GM12878 (cell line): ENCODE measurements around the gene DIPK1A. TPM values are rescaled to one million over a fixed set of nuclear protein-coding genes. Genes with fewer than 3 reads are reported as not detected.
A peak's percentile ranks its signal among the peaks of the same experiment; 100 is the strongest.

Source experiments
- ATAC-seq: fragments of 200-7000 bp; cut with Tn5 transposase; 3 replicates; pipeline ENCODE4 v1.9.1; 2020; ENCODE audit warnings: mild to moderate bottlenecking, moderate library complexity
- BruUV-seq: library from RNA; stranded (reverse); fragments of 400-500 nt; replicated peaks from 2 replicates; lab custom pipeline; 2021; lab: Mats Ljungman, UMichigan
- CTCF ChIA-PET: fragments of 300-600 bp; sonication (Branson Sonifier 250); formaldehyde crosslinking; extraction: SDS; loops from one replicate; lab custom pipeline; 2021; ENCODE audit warnings: inconsistent platforms; lab: Yijun Ruan, JAX
- POLR2A ChIA-PET: fragments of 350-600 bp; formaldehyde crosslinking; extraction: SDS; loops from one replicate; lab custom pipeline; 2021; ENCODE audit warnings: inconsistent platforms; lab: Charles Lee
- RAD21 ChIA-PET: fragments of 300-600 bp; sonication (Branson Sonifier 250); formaldehyde crosslinking; loops from one replicate; lab custom pipeline; 2023; ENCODE audit warnings: antibody characterized with exemption; ENCODE audit not compliant: unreplicated experiment; lab: Charles Lee
- SMC1A ChIA-PET: fragments of 300-600 bp; sonication (Branson Sonifier 250); formaldehyde crosslinking; loops from one replicate; lab custom pipeline; 2023; ENCODE audit not compliant: unreplicated experiment, uncharacterized antibody; lab: Charles Lee
- DNase-seq: peaks from one replicate; pipeline ENCODE4 v3.0.0-alpha.2; 2011; ENCODE audit warnings: low read depth, low spot score
- FAIRE-seq: peaks from 3 replicates; lab custom pipeline; 2011; peaks lifted over from hg19 to GRCh38; lab: Jason Lieb, UNC
- H2AFZ ChIP-seq: 2 replicates; pipeline ENCODE4 v1.6.0; 2011; ENCODE audit warnings: low read depth, low read length, control low read depth; ENCODE audit not compliant: control insufficient read depth
- H3K27ac ChIP-seq: 2 replicates; pipeline ENCODE4 v1.5.1; 2011; ENCODE audit warnings: control low read depth; ENCODE audit not compliant: control insufficient read depth, insufficient read depth
- H3K27me3 ChIP-seq, 2 experiments: replicated peaks in 1 of 2; 2 replicates each; pipeline versions ENCODE4 v1.6.0 to v1.6.1; 2011; ENCODE audit warnings: low read length in 1 of 2; ENCODE audit not compliant: control insufficient read depth in 2 of 2, insufficient read depth in 2 of 2
- H3K36me3 ChIP-seq, 2 experiments: 2 replicates each; pipeline ENCODE4 v1.5.1; 2011; ENCODE audit warnings: low read length in 1 of 2; ENCODE audit not compliant: control insufficient read depth in 2 of 2, insufficient read depth in 2 of 2
- H3K4me1 ChIP-seq: 2 replicates; pipeline ENCODE4 v1.6.1; 2011; ENCODE audit warnings: mild to moderate bottlenecking, low read length, moderate library complexity, mixed read lengths; ENCODE audit not compliant: control insufficient read depth, insufficient read depth
- H3K4me2 ChIP-seq: 2 replicates; pipeline ENCODE4 v1.6.0; 2011; ENCODE audit warnings: control low read depth; ENCODE audit not compliant: control insufficient read depth, insufficient read depth
- H3K4me3 ChIP-seq: fragments of 200-600 bp; sonication (generic); 2 replicates; pipeline ENCODE4 v1.5.1; 2016
- H3K79me2 ChIP-seq: 2 replicates; pipeline ENCODE4 v1.6.0; 2011; ENCODE audit warnings: low read length; ENCODE audit not compliant: control insufficient read depth, insufficient read depth
- H3K9ac ChIP-seq: 2 replicates; pipeline ENCODE4 v1.8.0; 2011; ENCODE audit warnings: low read length, control low read depth, mixed read lengths; ENCODE audit not compliant: control insufficient read depth, insufficient read depth
- H3K9me3 ChIP-seq: replicated peaks from 3 replicates; pipeline ENCODE4 v1.5.1; 2011; ENCODE audit warnings: mild to moderate bottlenecking, low read length; ENCODE audit not compliant: control insufficient read depth, insufficient read depth
- H4K20me1 ChIP-seq: 2 replicates; pipeline ENCODE4 v1.6.0; 2011; ENCODE audit not compliant: control insufficient read depth, insufficient read depth
- BCL3 ChIP-seq: IDR thresholded peaks from 2 replicates; pipeline ENCODE4 v1.6.1; 2011; ENCODE audit warnings: borderline replicate concordance, low read depth, mild to moderate bottlenecking, moderate library complexity, low read length; ENCODE audit not compliant: insufficient read depth, poor library complexity, severe bottlenecking
- CHD4 ChIP-seq: fragments of 200-600 bp; sonication (generic); IDR thresholded peaks from 2 replicates; pipeline ENCODE4 v1.6.1; 2016; ENCODE audit warnings: mild to moderate bottlenecking
- FOXK2 ChIP-seq: fragments of 450-650 bp; IDR thresholded peaks from 2 replicates; pipeline ENCODE4 v1.6.1; 2017; ENCODE audit warnings: mild to moderate bottlenecking, moderate library complexity
- IRF4 ChIP-seq: IDR thresholded peaks from 2 replicates; pipeline ENCODE4 v1.6.1; 2011; ENCODE audit warnings: low read depth, low read length
- KAT2A ChIP-seq: conservative IDR thresholded peaks from 2 replicates; pipeline ENCODE4 v1.6.1; 2011; ENCODE audit warnings: low read depth, low read length; ENCODE audit not compliant: control insufficient read depth
- SREBF1 ChIP-seq: IDR thresholded peaks from 2 replicates; pipeline ENCODE4 v1.6.1; 2012; ENCODE audit warnings: mild to moderate bottlenecking, low read length
- TAF1 ChIP-seq: IDR thresholded peaks from 2 replicates; pipeline ENCODE4 v1.6.1; 2011; ENCODE audit warnings: mild to moderate bottlenecking, low read depth, low read length, borderline replicate concordance
- TCF12 ChIP-seq: IDR thresholded peaks from 2 replicates; pipeline ENCODE4 v1.6.1; 2011; ENCODE audit warnings: low read depth, mild to moderate bottlenecking, low read length
- ZNF217 ChIP-seq: fragments of 450-650 bp; IDR thresholded peaks from 2 replicates; pipeline ENCODE4 v1.6.1; 2017; ENCODE audit warnings: antibody characterized with exemption, mild to moderate bottlenecking
- ZZZ3 ChIP-seq: IDR thresholded peaks from 2 replicates; pipeline ENCODE4 v1.6.1; 2011; ENCODE audit warnings: low read depth; ENCODE audit not compliant: control insufficient read depth, insufficient read length
- in situ Hi-C: fragments of 300-500 bp; cut with MboI; formaldehyde crosslinking; loops from 9 replicates; pipeline ENCODE4 v1.14.3; 2018; ENCODE audit warnings: mixed read lengths
- intact Hi-C: fragments of 100-400 bp; cut with micrococcal nuclease; formaldehyde crosslinking; loops from one replicate; pipeline ENCODE4 v1.14.2; 2022; ENCODE audit not compliant: unreplicated experiment
- polyA plus RNA-seq, 11 experiments: library from polyadenylated mRNA; depleted of rRNA in 4 of 11; unstranded in 6 of 11; stranded (reverse) in 5 of 11; fragments of >200 nt; fragmentation: Nextera tagmentation in 4 of 11; fragmentation: Illumina TruSeq in 1 of 11; extraction: Ambion mirVana in 4 of 11; extraction: Trizol in 1 of 11; gene quantifications; 1 replicate in 1 of 11; 2 replicates in 10 of 11; pipeline versions ENCODE4 v1.2.1 to v1.2.3, GENCODE V29; 2011 to 2016; ENCODE audit warnings: inconsistent platforms in 2 of 11, missing spikeins in 2 of 11, low read depth in 1 of 11
- total RNA-seq, 4 experiments: library from RNA; depleted of rRNA in 3 of 4; stranded (reverse); fragments of >200 nt in 3 of 4; fragmentation: Illumina TruSeq in 1 of 4; extraction: Trizol in 1 of 4; gene quantifications; 2 replicates each; pipeline versions ENCODE4 v1.2.1 to v1.2.3, GENCODE V29; 2013 to 2021
- TF ChIP-seq, protein P1 (sequence below): fragments of 150-350 bp; IDR thresholded peaks from 2 replicates; pipeline ENCODE4 v1.6.1; 2014; ENCODE audit warnings: mild to moderate bottlenecking, low read depth, low read length
- TF ChIP-seq, protein P2 (sequence below): IDR thresholded peaks from 2 replicates; pipeline ENCODE4 v1.6.1; 2011; ENCODE audit warnings: borderline replicate concordance, low read depth, mild to moderate bottlenecking, moderate library complexity, mixed read lengths, low read length; ENCODE audit not compliant: insufficient read depth; ENCODE audit errors: extremely low read length
- TF ChIP-seq, protein P3 (sequence below): fragments of 450-650 bp; IDR thresholded peaks from 2 replicates; pipeline ENCODE4 v1.6.1; 2018; ENCODE audit warnings: borderline replicate concordance, mild to moderate bottlenecking; ENCODE audit not compliant: partially characterized antibody

The DIPK1A gene
- total and polyA plus RNA-seq, 10 of the 15 experiments (the other 5 are each of a cell fraction or from before 2014, with no cell fraction given): 4.9 to 15.0 (median 9.7) TPM

- TF ChIP-seq ZNF217 (no peak), BCL3 (no peak), CHD4 (no peak), IRF4 (no peak), KAT2A (no peak), TAF1 (no peak), FOXK2 (no peak), TCF12 (no peak)
- TF ChIP-seq, protein P1, sequence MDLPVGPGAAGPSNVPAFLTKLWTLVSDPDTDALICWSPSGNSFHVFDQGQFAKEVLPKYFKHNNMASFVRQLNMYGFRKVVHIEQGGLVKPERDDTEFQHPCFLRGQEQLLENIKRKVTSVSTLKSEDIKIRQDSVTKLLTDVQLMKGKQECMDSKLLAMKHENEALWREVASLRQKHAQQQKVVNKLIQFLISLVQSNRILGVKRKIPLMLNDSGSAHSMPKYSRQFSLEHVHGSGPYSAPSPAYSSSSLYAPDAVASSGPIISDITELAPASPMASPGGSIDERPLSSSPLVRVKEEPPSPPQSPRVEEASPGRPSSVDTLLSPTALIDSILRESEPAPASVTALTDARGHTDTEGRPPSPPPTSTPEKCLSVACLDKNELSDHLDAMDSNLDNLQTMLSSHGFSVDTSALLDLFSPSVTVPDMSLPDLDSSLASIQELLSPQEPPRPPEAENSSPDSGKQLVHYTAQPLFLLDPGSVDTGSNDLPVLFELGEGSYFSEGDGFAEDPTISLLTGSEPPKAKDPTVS: no peak
Measured at GRCh38 chr1:92855236-92855635, 106.0 kb downstream of the DIPK1A start (continued).

- Histone ChIP-seq H2AFZ (no peak overlapping the region), H3K4me3 (no peak overlapping the region), H3K27me3 (no peaks in the 10 kb centered on the region), H3K4me1 (peaks cover 9% of the 10 kb centered on the region), H3K79me2 (no peaks in the 10 kb centered on the region), H3K4me2 (no peak overlapping the region; the same call in 1 of the 2 replicates), H4K20me1 (no peaks in the 10 kb centered on the region), H3K9me3 (no peaks in the 10 kb centered on the region; the same call in 2 of the 3 replicates), H3K36me3 (no peaks in the 10 kb centered on the region; a peak in 3 of 4 replicates), H3K9ac (no peak overlapping the region), H3K27ac (no peak overlapping the region)
- DNase-seq: no peak
- in situ Hi-C loops (no loop called here), intact Hi-C loops (no loop called here)
- peak; percentile 49 for ATAC-seq
- no TSS peak for BruUV-seq
- ChIA-PET CTCF (interaction anchor here (0.8 to 7.7 kb wide), 6 partner anchors 14 to 208 kb away, joined by 3 to 165 read pairs (median 4); partner anchors contain the start of gene DIPK1A), POLR2A (interaction anchor here (0.6 to 1.0 kb wide), 2 partner anchors 121 to 624 kb away, joined by 3 to 4 read pairs; no protein-coding TSS in a partner anchor), RAD21 (interaction anchor here (2.5 to 2.8 kb wide), 2 partner anchors 106 to 140 kb away, joined by 8 read pairs; partner anchors contain the start of gene DIPK1A), SMC1A (interaction anchor here (0.7 to 7.5 kb wide), 8 partner anchors 9 to 343 kb away, joined by 3 to 179 read pairs (median 4); partner anchors contain the start of gene DIPK1A)
- FAIRE-seq: no peak
- TF ChIP-seq, protein P2, sequence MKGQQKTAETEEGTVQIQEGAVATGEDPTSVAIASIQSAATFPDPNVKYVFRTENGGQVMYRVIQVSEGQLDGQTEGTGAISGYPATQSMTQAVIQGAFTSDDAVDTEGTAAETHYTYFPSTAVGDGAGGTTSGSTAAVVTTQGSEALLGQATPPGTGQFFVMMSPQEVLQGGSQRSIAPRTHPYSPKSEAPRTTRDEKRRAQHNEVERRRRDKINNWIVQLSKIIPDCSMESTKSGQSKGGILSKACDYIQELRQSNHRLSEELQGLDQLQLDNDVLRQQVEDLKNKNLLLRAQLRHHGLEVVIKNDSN: no peak
- TF ChIP-seq SREBF1 (no peak), ZZZ3 (no peak)
- TF ChIP-seq, protein P3, sequence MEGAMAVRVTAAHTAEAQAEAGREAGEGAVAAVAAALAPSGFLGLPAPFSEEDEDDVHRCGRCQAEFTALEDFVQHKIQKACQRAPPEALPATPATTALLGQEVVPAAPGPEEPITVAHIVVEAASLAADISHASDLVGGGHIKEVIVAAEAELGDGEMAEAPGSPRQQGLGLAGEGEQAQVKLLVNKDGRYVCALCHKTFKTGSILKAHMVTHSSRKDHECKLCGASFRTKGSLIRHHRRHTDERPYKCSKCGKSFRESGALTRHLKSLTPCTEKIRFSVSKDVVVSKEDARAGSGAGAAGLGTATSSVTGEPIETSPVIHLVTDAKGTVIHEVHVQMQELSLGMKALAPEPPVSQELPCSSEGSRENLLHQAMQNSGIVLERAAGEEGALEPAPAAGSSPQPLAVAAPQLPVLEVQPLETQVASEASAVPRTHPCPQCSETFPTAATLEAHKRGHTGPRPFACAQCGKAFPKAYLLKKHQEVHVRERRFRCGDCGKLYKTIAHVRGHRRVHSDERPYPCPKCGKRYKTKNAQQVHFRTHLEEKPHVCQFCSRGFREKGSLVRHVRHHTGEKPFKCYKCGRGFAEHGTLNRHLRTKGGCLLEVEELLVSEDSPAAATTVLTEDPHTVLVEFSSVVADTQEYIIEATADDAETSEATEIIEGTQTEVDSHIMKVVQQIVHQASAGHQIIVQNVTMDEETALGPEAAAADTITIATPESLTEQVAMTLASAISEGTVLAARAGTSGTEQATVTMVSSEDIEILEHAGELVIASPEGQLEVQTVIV: no peak
Measured at GRCh38 chr1:92854101-92854785, 107.0 kb downstream of the DIPK1A start.
